Measurements from ENCODE around the gene CDC42EP4. TPM values are rescaled to one million over a fixed set of nuclear protein-coding genes. Genes with fewer than 3 reads are reported as not detected.
A peak's percentile ranks its signal among the peaks of the same experiment; 100 is the strongest.

The CDC42EP4 gene
- total RNA-seq, 1 experiment from 2014 or later: 25.8 TPM

- Mint-ChIP-seq H3K27me3 (ENCODE audit: insufficient read depth, unreplicated experiment) (no peaks in the 10 kb centered on the region), H3K27ac (ENCODE audit: unreplicated experiment) (no peak overlapping the region), H3K36me3 (ENCODE audit: insufficient read depth, unreplicated experiment) (peaks cover 28% of the 10 kb centered on the region), H3K9me3 (ENCODE audit: unreplicated experiment) (no peaks in the 10 kb centered on the region), H3K4me3 (ENCODE audit: unreplicated experiment) (no peak overlapping the region), H3K4me1 (ENCODE audit: low read depth, unreplicated experiment) (peaks cover 29% of the 10 kb centered on the region)
- BruUV-seq (replicated peaks): no TSS peak
- Histone ChIP-seq H3K27me3 (replicated peaks; ENCODE audit: control insufficient read depth, insufficient read depth, low read length) (no peaks in the 10 kb centered on the region), H3K4me1 (peaks cover 14% of the 10 kb centered on the region), H3K36me3 (ENCODE audit: control insufficient read depth, insufficient read depth, low read length) (no peaks in the 10 kb centered on the region; the same call in none of the 2 replicates), H3K9me3 (no peaks in the 10 kb centered on the region), H3K4me3 (ENCODE audit: low read depth, low read length) (no peak overlapping the region)
- no peak for DNase-seq
- ChIA-PET POLR2A (no interaction called here), CTCF (no interaction called here)
- intact Hi-C loops (cut with micrococcal nuclease; ENCODE audit: unreplicated experiment): no loop called here
- no peak for TF ChIP-seq CTCF (IDR thresholded peaks at IDR 0.05; ENCODE audit: insufficient read depth in 1 of 2, low read depth in 1 of 2, low read length in 1 of 2, severe bottlenecking in 1 of 2, unreplicated experiment in 1 of 2)
These were observed 27.4 kb downstream of the CDC42EP4 start for GRCh38 chr17:73284354-73284753.

- H3K4me1 Mint-ChIP-seq (ENCODE audit: low read depth, unreplicated experiment): peaks cover 29% of the 10 kb centered on the region
- POLR2A ChIA-PET: no interaction called here
These were observed 27.9 kb downstream of the CDC42EP4 start for GRCh38 chr17:73283841-73284282.

GRCh38 chr17:73283250-73283649, 28.6 kb downstream of the CDC42EP4 start:
- Mint-ChIP-seq H3K4me3 (ENCODE audit: unreplicated experiment) (no peak overlapping the region), H3K27me3 (ENCODE audit: insufficient read depth, unreplicated experiment) (no peaks in the 10 kb centered on the region), H3K36me3 (ENCODE audit: insufficient read depth, unreplicated experiment) (peaks cover 22% of the 10 kb centered on the region), H3K4me1 (ENCODE audit: low read depth, unreplicated experiment) (peaks cover 25% of the 10 kb centered on the region), H3K9me3 (ENCODE audit: unreplicated experiment) (no peaks in the 10 kb centered on the region), H3K27ac (ENCODE audit: unreplicated experiment) (no peak overlapping the region)
- Histone ChIP-seq H3K4me1 (peaks cover 3% of the 10 kb centered on the region), H3K27me3 (replicated peaks; ENCODE audit: control insufficient read depth, insufficient read depth, low read length) (no peaks in the 10 kb centered on the region), H3K4me3 (ENCODE audit: low read depth, low read length) (no peak overlapping the region), H3K9me3 (no peaks in the 10 kb centered on the region), H3K36me3 (ENCODE audit: control insufficient read depth, insufficient read depth, low read length) (no peaks in the 10 kb centered on the region; the same call in none of the 2 replicates)
- ChIA-PET POLR2A (no interaction called here), CTCF (no interaction called here)
- no TSS peak for BruUV-seq (replicated peaks)
- intact Hi-C loops (cut with micrococcal nuclease; ENCODE audit: unreplicated experiment): no loop called here
- DNase-seq: no peak
- TF ChIP-seq CTCF (IDR thresholded peaks at IDR 0.05; ENCODE audit: insufficient read depth in 1 of 2, low read depth in 1 of 2, low read length in 1 of 2, severe bottlenecking in 1 of 2, unreplicated experiment in 1 of 2): no peak

More at GRCh38 chr17:73283841-73284282, 27.9 kb downstream of the CDC42EP4 start:
- TSS peak; percentile 47 for BruUV-seq (replicated peaks)
- CTCF ChIA-PET: no interaction called here
- no peaks in the 10 kb centered on the region for H3K27me3 Mint-ChIP-seq (ENCODE audit: insufficient read depth, unreplicated experiment)
- TF ChIP-seq CTCF (IDR thresholded peaks at IDR 0.05; ENCODE audit: insufficient read depth in 1 of 2, low read depth in 1 of 2, low read length in 1 of 2, severe bottlenecking in 1 of 2, unreplicated experiment in 1 of 2): no peak
- peaks cover 9% of the 10 kb centered on the region for H3K4me1 ChIP-seq
- intact Hi-C loops (cut with micrococcal nuclease; ENCODE audit: unreplicated experiment): no loop called here
- peaks cover 27% of the 10 kb centered on the region for H3K36me3 Mint-ChIP-seq (ENCODE audit: insufficient read depth, unreplicated experiment)
- no peaks in the 10 kb centered on the region for H3K9me3 Mint-ChIP-seq (ENCODE audit: unreplicated experiment)
- no peak overlapping the region for H3K4me3 Mint-ChIP-seq (ENCODE audit: unreplicated experiment)
- DNase-seq: no peak
- H3K36me3 ChIP-seq (ENCODE audit: control insufficient read depth, insufficient read depth, low read length): no peaks in the 10 kb centered on the region; the same call in none of the 2 replicates
- no peak overlapping the region for H3K27ac Mint-ChIP-seq (ENCODE audit: unreplicated experiment)
- H3K9me3 ChIP-seq: no peaks in the 10 kb centered on the region
- no peak overlapping the region for H3K4me3 ChIP-seq (ENCODE audit: low read depth, low read length)
- no peaks in the 10 kb centered on the region for H3K27me3 ChIP-seq (replicated peaks; ENCODE audit: control insufficient read depth, insufficient read depth, low read length)

All from Caco-2 (cell line).